K562 (cell line): ENCODE data around the gene ITK. TPM values are rescaled to one million over a fixed set of nuclear protein-coding genes. Genes with fewer than 3 reads are reported as not detected.
A peak's percentile ranks its signal among the peaks of the same experiment; 100 is the strongest.

Experiments
- CCAR2 ChIP-seq: fragments of 200-400 bp; formaldehyde crosslinking; IDR thresholded peaks from 2 replicates; pipeline ENCODE4 v1.6.1; 2017; ENCODE audit warnings: mild to moderate bottlenecking, low read depth, low read length
- CXXC5 ChIP-seq: fragments of 250-450 bp; sonication (Bioruptor Pico); IDR thresholded peaks from 2 replicates; pipeline ENCODE4 v1.8.0; 2022; ENCODE audit warnings: inconsistent platforms, mild to moderate bottlenecking, moderate library complexity
- DDX20 ChIP-seq: fragments of 450-650 bp; IDR thresholded peaks from 2 replicates; pipeline ENCODE4 v1.6.1; 2016; ENCODE audit warnings: missing genetic modification characterization, low read depth, mild to moderate bottlenecking, missing compliant biosample characterization, moderate library complexity
- FOXA3 ChIP-seq, 2 experiments: fragments of 450-650 bp in 1 of 2; sonication (generic) in 1 of 2; formaldehyde crosslinking; IDR thresholded peaks in 1 of 2; conservative IDR thresholded peaks in 1 of 2; 2 replicates each; pipeline versions ENCODE4 v1.4.0 to v1.8.0; 2020 to 2022; ENCODE audit warnings: mild to moderate bottlenecking in 2 of 2, missing genetic modification reagents in 1 of 2
- HDAC1 ChIP-seq, 2 experiments: fragments of 450-650 bp; IDR thresholded peaks; 2 replicates each; pipeline ENCODE4 v1.6.1; 2016 to 2017; ENCODE audit warnings: inconsistent platforms in 1 of 2, mild to moderate bottlenecking in 1 of 2, moderate library complexity in 1 of 2
- KLF10 ChIP-seq: fragments of 250-450 bp; sonication (Bioruptor Pico); IDR thresholded peaks from 2 replicates; pipeline ENCODE4 v1.6.1; 2021; ENCODE audit warnings: matching md5 sums
- MEF2D ChIP-seq: conservative IDR thresholded peaks from 2 replicates; pipeline ENCODE4 v1.6.1; 2016; ENCODE audit warnings: low read depth, missing genetic modification characterization, missing compliant biosample characterization
- NFXL1 ChIP-seq: fragments of 450-650 bp; formaldehyde crosslinking; IDR thresholded peaks from 2 replicates; pipeline ENCODE4 v1.4.0; 2021; ENCODE audit warnings: mild to moderate bottlenecking
- RBBP5 ChIP-seq: fragments of 200-600 bp; sonication (generic); IDR thresholded peaks from 2 replicates; pipeline ENCODE4 v1.6.1; 2012; ENCODE audit warnings: borderline replicate concordance, mild to moderate bottlenecking, low read length, control low read depth, inconsistent platforms; ENCODE audit not compliant: insufficient read depth, poor library complexity, severe bottlenecking
- RBM39 ChIP-seq: fragments of 200-400 bp; formaldehyde crosslinking; optimal IDR thresholded peaks from 2 replicates; pipeline ENCODE3; 2018; ENCODE audit warnings: low read depth, low read length
- SNRNP70 ChIP-seq: fragments of 200-400 bp; formaldehyde crosslinking; optimal IDR thresholded peaks from 2 replicates; pipeline ENCODE3; 2017; ENCODE audit warnings: low read depth, low read length
- ZFPM2 ChIP-seq: fragments of 250-450 bp; sonication (Bioruptor Pico); IDR thresholded peaks from 2 replicates; pipeline ENCODE4 v1.5.1; 2022; ENCODE audit warnings: mild to moderate bottlenecking
- ZNF311 ChIP-seq: fragments of 250-450 bp; sonication (Bioruptor Pico); IDR thresholded peaks from 2 replicates; pipeline ENCODE4 v1.4.0; 2020; ENCODE audit warnings: mild to moderate bottlenecking, moderate library complexity
- ZNF644 ChIP-seq: fragments of 200-800 bp; sonication (Bioruptor generic); IDR thresholded peaks from 2 replicates; pipeline ENCODE4 v1.6.1; 2016; ENCODE audit warnings: low read depth, missing genetic modification characterization, missing compliant biosample characterization
- ZNF699 ChIP-seq: fragments of 250-450 bp; sonication (Bioruptor Pico); IDR thresholded peaks from 2 replicates; pipeline ENCODE4 v1.8.0; 2021; ENCODE audit warnings: mild to moderate bottlenecking, moderate library complexity; ENCODE audit not compliant: insufficient replicate concordance
- ZNF79 ChIP-seq: fragments of 250-450 bp; sonication (Bioruptor Pico); IDR thresholded peaks from 2 replicates; pipeline ENCODE4 v1.4.0; 2020; ENCODE audit warnings: low read depth, mild to moderate bottlenecking, moderate library complexity
- polyA plus RNA-seq, 8 experiments: library from polyadenylated mRNA; depleted of rRNA in 4 of 8; stranded (reverse) in 5 of 8; unstranded in 3 of 8; fragments of >200 nt; fragmentation: Nextera tagmentation in 2 of 8; fragmentation: Illumina TruSeq in 1 of 8; extraction: Ambion mirVana in 2 of 8; extraction: Trizol in 1 of 8; gene quantifications; 2 replicates each; pipeline versions ENCODE4 v1.2.1 to v1.2.3, GENCODE V29; 2011 to 2014; ENCODE audit warnings: inconsistent platforms in 1 of 8, missing spikeins in 1 of 8
- total RNA-seq, 7 experiments: library from RNA; depleted of rRNA in 6 of 7; stranded (reverse); fragments of >200 nt in 6 of 7; fragmentation: Illumina TruSeq in 2 of 7; extraction: Trizol in 2 of 7; gene quantifications; 2 replicates each; pipeline versions ENCODE4 v1.2.1 to v1.2.3, GENCODE V29; 2011 to 2021; ENCODE audit warnings: low replicate concordance in 1 of 7
- TF ChIP-seq, protein P1 (sequence below): sonication (generic); formaldehyde crosslinking; IDR thresholded peaks from 2 replicates; pipeline ENCODE4 v1.9.0; 2022; ENCODE audit warnings: mild to moderate bottlenecking, missing genetic modification reagents
- TF ChIP-seq, protein P2 (sequence below): sonication (generic); formaldehyde crosslinking; IDR thresholded peaks from 2 replicates; pipeline ENCODE4 v1.8.0; 2023; ENCODE audit warnings: missing genetic modification reagents, mild to moderate bottlenecking, borderline replicate concordance
- TF ChIP-seq, protein P3 (sequence below): fragments of 450-650 bp; IDR thresholded peaks from 2 replicates; pipeline ENCODE4 v1.6.1; 2017; ENCODE audit warnings: antibody characterized with exemption

ITK gene
- total and polyA plus RNA-seq, 9 of the 15 experiments (the other 6 are each of a cell fraction or from before 2014, with no cell fraction given): 0.04 to 0.75 TPM; not detected in 7

DNA sequence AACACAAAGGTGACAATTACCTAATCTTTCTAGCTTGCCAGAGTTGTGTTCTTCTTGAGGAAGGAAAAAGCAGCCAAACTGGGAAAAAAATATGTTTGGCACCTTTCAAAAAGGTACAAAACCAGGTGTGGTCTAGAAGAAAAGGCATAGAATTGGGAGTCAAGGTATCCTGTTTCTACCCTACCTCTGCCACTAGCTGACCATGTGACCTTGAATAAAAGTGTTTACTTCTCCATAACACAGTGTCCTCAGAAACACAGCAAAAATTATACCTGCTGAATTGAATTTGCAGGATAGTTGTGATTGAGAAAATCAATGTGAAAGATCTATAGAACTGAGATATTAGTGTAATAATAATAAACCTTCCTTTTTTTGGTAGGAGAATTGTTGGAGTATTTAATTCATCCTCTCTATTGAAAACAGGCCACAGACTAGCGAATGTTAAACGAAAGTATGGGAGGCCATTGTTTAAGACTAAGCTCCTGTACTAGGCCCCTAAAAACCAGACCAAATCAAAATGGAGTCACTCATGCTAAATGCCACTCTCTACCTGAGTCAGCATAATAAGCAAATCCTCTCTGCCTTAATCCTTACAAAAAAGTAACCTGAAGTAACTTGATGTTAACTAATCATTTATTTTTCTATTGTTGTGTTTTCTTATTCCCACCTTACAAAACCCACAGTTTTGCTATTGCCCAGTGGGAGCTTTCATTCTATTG, 97.8 kb downstream of the ITK start (continued):
- TF ChIP-seq CCAR2: no peak
- peak; percentile 96 for TF ChIP-seq ZNF79 (CRISPR knock-in tag)
- TF ChIP-seq ZNF311 (CRISPR knock-in tag): peak; percentile 97
- TF ChIP-seq ZFPM2 (CRISPR knock-in tag): no peak
- TF ChIP-seq CXXC5 (CRISPR knock-in tag): peak; percentile 72
- TF ChIP-seq SNRNP70: no peak
- TF ChIP-seq, protein P1, sequence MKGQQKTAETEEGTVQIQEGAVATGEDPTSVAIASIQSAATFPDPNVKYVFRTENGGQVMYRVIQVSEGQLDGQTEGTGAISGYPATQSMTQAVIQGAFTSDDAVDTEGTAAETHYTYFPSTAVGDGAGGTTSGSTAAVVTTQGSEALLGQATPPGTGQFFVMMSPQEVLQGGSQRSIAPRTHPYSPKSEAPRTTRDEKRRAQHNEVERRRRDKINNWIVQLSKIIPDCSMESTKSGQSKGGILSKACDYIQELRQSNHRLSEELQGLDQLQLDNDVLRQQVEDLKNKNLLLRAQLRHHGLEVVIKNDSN: no peak
- TF ChIP-seq ZNF699: no peak
- peak; percentile 91; the same call in 1 of the 2 replicates for TF ChIP-seq ZNF644 (tag)
- no peak for TF ChIP-seq RBM39
- TF ChIP-seq, protein P2, sequence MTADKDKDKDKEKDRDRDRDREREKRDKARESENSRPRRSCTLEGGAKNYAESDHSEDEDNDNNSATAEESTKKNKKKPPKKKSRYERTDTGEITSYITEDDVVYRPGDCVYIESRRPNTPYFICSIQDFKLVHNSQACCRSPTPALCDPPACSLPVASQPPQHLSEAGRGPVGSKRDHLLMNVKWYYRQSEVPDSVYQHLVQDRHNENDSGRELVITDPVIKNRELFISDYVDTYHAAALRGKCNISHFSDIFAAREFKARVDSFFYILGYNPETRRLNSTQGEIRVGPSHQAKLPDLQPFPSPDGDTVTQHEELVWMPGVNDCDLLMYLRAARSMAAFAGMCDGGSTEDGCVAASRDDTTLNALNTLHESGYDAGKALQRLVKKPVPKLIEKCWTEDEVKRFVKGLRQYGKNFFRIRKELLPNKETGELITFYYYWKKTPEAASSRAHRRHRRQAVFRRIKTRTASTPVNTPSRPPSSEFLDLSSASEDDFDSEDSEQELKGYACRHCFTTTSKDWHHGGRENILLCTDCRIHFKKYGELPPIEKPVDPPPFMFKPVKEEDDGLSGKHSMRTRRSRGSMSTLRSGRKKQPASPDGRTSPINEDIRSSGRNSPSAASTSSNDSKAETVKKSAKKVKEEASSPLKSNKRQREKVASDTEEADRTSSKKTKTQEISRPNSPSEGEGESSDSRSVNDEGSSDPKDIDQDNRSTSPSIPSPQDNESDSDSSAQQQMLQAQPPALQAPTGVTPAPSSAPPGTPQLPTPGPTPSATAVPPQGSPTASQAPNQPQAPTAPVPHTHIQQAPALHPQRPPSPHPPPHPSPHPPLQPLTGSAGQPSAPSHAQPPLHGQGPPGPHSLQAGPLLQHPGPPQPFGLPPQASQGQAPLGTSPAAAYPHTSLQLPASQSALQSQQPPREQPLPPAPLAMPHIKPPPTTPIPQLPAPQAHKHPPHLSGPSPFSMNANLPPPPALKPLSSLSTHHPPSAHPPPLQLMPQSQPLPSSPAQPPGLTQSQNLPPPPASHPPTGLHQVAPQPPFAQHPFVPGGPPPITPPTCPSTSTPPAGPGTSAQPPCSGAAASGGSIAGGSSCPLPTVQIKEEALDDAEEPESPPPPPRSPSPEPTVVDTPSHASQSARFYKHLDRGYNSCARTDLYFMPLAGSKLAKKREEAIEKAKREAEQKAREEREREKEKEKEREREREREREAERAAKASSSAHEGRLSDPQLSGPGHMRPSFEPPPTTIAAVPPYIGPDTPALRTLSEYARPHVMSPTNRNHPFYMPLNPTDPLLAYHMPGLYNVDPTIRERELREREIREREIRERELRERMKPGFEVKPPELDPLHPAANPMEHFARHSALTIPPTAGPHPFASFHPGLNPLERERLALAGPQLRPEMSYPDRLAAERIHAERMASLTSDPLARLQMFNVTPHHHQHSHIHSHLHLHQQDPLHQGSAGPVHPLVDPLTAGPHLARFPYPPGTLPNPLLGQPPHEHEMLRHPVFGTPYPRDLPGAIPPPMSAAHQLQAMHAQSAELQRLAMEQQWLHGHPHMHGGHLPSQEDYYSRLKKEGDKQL: no peak
- peak; percentile 96 for TF ChIP-seq DDX20 (tag)
- 0 out of 4 replicates have a peak, but pooled peaks of 1 of the 2 experiments have one; percentile 20 for TF ChIP-seq FOXA3 (CRISPR knock-in tag; conservative IDR thresholded peaks at IDR 0.05 in 1 of 2, IDR thresholded peaks at IDR 0.05 in 1 of 2)
- peak; percentile 90 for TF ChIP-seq MEF2D (tag)
- TF ChIP-seq HDAC1 (IDR thresholded peaks at IDR 0.05): no peak
- TF ChIP-seq, protein P3, sequence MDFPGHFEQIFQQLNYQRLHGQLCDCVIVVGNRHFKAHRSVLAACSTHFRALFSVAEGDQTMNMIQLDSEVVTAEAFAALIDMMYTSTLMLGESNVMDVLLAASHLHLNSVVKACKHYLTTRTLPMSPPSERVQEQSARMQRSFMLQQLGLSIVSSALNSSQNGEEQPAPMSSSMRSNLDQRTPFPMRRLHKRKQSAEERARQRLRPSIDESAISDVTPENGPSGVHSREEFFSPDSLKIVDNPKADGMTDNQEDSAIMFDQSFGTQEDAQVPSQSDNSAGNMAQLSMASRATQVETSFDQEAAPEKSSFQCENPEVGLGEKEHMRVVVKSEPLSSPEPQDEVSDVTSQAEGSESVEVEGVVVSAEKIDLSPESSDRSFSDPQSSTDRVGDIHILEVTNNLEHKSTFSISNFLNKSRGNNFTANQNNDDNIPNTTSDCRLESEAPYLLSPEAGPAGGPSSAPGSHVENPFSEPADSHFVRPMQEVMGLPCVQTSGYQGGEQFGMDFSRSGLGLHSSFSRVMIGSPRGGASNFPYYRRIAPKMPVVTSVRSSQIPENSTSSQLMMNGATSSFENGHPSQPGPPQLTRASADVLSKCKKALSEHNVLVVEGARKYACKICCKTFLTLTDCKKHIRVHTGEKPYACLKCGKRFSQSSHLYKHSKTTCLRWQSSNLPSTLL: no peak
- TF ChIP-seq RBBP5: no peak
- TF ChIP-seq KLF10: no peak
- TF ChIP-seq NFXL1 (CRISPR knock-in tag): peak; percentile 87
